ENCODE measurements around the gene LGR4.

The LGR4 gene

GRCh38 chr11:27471589-27472397 is 797 bp downstream of the LGR4 start:
- peak overlapping the region; percentile 61 for H3K4me3 ChIP-seq (ENCODE audit: low read depth, low read length)
- no peak for DNase-seq (ENCODE audit: low read depth)
- peak; percentile 7; the same call in 1 of the 2 replicates for TF ChIP-seq CTCF (IDR thresholded peaks at IDR 0.05; ENCODE audit: control insufficient read depth, extremely low read depth, insufficient read depth)

GRCh38 chr11:27470826-27471588 is 1.6 kb downstream of the LGR4 start:
- peak overlapping the region; percentile 61 for H3K4me3 ChIP-seq (ENCODE audit: low read depth, low read length)
- TF ChIP-seq CTCF (IDR thresholded peaks at IDR 0.05; ENCODE audit: control insufficient read depth, extremely low read depth, insufficient read depth): no peak
- DNase-seq (ENCODE audit: low read depth): no peak

GRCh38 chr11:27470166-27470565 is 2.4 kb downstream of the LGR4 start:
- no peak for TF ChIP-seq CTCF (IDR thresholded peaks at IDR 0.05; ENCODE audit: control insufficient read depth, extremely low read depth, insufficient read depth)
- no peak for DNase-seq (ENCODE audit: low read depth)
- no peak overlapping the region for H3K4me3 ChIP-seq (ENCODE audit: low read depth, low read length)

GRCh38 chr11:27468995-27469695 is 3.4 kb downstream of the LGR4 start:
- DNase-seq (ENCODE audit: low read depth): no peak
- no peak overlapping the region for H3K4me3 ChIP-seq (ENCODE audit: low read depth, low read length)
- TF ChIP-seq CTCF (IDR thresholded peaks at IDR 0.05; ENCODE audit: control insufficient read depth, extremely low read depth, insufficient read depth): no peak

GRCh38 chr11:27468209-27468994 is 4.2 kb downstream of the LGR4 start:
- no peak for DNase-seq (ENCODE audit: low read depth)
- TF ChIP-seq CTCF (IDR thresholded peaks at IDR 0.05; ENCODE audit: control insufficient read depth, extremely low read depth, insufficient read depth): no peak
- no peak overlapping the region for H3K4me3 ChIP-seq (ENCODE audit: low read depth, low read length)

GRCh38 chr11:27467181-27467913 is 5.2 kb downstream of the LGR4 start:
- DNase-seq (ENCODE audit: low read depth): no peak
- H3K4me3 ChIP-seq (ENCODE audit: low read depth, low read length): no peak overlapping the region
- TF ChIP-seq CTCF (IDR thresholded peaks at IDR 0.05; ENCODE audit: control insufficient read depth, extremely low read depth, insufficient read depth): no peak

Data from LNCaP clone FGC (cell line).